ENCODE results near the gene SLIT3.

GRCh38 chr5:168974082-168974481 lies 326.9 kb downstream of the SLIT3 start:
- TF ChIP-seq TAF1 (IDR thresholded peaks at IDR 0.05; ENCODE audit: borderline replicate concordance, low read depth, low read length) (no peak), RXRA (IDR thresholded peaks at IDR 0.05; ENCODE audit: borderline replicate concordance, low read depth) (no peak), TEAD4 (IDR thresholded peaks at IDR 0.05; ENCODE audit: borderline replicate concordance, insufficient read depth) (no peak), EP300 (IDR thresholded peaks at IDR 0.05; ENCODE audit: borderline replicate concordance in 1 of 2, low read depth in 1 of 2, low read length in 1 of 2) (no peak), POLR2AphosphoS5 (IDR thresholded peaks at IDR 0.05; ENCODE audit: low read depth, low read length) (no peak), MAX (IDR thresholded peaks at IDR 0.05; ENCODE audit: low read depth) (no peak), NRF1 (IDR thresholded peaks at IDR 0.05; ENCODE audit: low read depth, low read length) (no peak), RAD21 (IDR thresholded peaks at IDR 0.05; ENCODE audit: low read length) (no peak)
- TF ChIP-seq, protein P1, sequence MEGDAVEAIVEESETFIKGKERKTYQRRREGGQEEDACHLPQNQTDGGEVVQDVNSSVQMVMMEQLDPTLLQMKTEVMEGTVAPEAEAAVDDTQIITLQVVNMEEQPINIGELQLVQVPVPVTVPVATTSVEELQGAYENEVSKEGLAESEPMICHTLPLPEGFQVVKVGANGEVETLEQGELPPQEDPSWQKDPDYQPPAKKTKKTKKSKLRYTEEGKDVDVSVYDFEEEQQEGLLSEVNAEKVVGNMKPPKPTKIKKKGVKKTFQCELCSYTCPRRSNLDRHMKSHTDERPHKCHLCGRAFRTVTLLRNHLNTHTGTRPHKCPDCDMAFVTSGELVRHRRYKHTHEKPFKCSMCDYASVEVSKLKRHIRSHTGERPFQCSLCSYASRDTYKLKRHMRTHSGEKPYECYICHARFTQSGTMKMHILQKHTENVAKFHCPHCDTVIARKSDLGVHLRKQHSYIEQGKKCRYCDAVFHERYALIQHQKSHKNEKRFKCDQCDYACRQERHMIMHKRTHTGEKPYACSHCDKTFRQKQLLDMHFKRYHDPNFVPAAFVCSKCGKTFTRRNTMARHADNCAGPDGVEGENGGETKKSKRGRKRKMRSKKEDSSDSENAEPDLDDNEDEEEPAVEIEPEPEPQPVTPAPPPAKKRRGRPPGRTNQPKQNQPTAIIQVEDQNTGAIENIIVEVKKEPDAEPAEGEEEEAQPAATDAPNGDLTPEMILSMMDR (IDR thresholded peaks at IDR 0.05) = no peak
- TF ChIP-seq, protein P2, sequence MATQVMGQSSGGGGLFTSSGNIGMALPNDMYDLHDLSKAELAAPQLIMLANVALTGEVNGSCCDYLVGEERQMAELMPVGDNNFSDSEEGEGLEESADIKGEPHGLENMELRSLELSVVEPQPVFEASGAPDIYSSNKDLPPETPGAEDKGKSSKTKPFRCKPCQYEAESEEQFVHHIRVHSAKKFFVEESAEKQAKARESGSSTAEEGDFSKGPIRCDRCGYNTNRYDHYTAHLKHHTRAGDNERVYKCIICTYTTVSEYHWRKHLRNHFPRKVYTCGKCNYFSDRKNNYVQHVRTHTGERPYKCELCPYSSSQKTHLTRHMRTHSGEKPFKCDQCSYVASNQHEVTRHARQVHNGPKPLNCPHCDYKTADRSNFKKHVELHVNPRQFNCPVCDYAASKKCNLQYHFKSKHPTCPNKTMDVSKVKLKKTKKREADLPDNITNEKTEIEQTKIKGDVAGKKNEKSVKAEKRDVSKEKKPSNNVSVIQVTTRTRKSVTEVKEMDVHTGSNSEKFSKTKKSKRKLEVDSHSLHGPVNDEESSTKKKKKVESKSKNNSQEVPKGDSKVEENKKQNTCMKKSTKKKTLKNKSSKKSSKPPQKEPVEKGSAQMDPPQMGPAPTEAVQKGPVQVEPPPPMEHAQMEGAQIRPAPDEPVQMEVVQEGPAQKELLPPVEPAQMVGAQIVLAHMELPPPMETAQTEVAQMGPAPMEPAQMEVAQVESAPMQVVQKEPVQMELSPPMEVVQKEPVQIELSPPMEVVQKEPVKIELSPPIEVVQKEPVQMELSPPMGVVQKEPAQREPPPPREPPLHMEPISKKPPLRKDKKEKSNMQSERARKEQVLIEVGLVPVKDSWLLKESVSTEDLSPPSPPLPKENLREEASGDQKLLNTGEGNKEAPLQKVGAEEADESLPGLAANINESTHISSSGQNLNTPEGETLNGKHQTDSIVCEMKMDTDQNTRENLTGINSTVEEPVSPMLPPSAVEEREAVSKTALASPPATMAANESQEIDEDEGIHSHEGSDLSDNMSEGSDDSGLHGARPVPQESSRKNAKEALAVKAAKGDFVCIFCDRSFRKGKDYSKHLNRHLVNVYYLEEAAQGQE (IDR thresholded peaks at IDR 0.05; ENCODE audit: low read depth, low read length) = no peak

All from SK-N-SH (cell line).